OCI-LY1 (cell line): ENCODE data around the gene PAPPA.

Experiments used
- H2AFZ ChIP-seq: fragments of 200-600 bp; sonication (generic), shearing (Covaris generic); 2 replicates; pipeline ENCODE4 v1.6.0; 2014; ENCODE audit warnings: antibody characterized with exemption, mild to moderate bottlenecking, low read length
- H3F3A ChIP-seq: fragments of 200-600 bp; sonication (generic), shearing (Covaris generic); 2 replicates; pipeline ENCODE4 v1.6.0; 2014; ENCODE audit warnings: mild to moderate bottlenecking, antibody characterized with exemption, low read length, moderate library complexity; ENCODE audit not compliant: insufficient read depth
- H3K27ac ChIP-seq: fragments of 200-600 bp; sonication (generic); 2 replicates; pipeline ENCODE4 v1.5.1; 2014; ENCODE audit warnings: low read length, mixed run types, mild to moderate bottlenecking, low read depth; ENCODE audit not compliant: poor library complexity, severe bottlenecking
- H3K27me3 ChIP-seq: fragments of 200-600 bp; sonication (generic); 2 replicates; pipeline ENCODE4 v1.6.0; 2014; ENCODE audit warnings: antibody characterized with exemption, mild to moderate bottlenecking, low read length, moderate library complexity; ENCODE audit not compliant: insufficient read depth
- H3K36me3 ChIP-seq: fragments of 200-600 bp; sonication (generic); 2 replicates; pipeline ENCODE4 v1.6.1; 2014; ENCODE audit warnings: mild to moderate bottlenecking, antibody characterized with exemption, low read length, moderate library complexity, mixed read lengths; ENCODE audit not compliant: insufficient read depth
- H3K4me1 ChIP-seq: fragments of 200-600 bp; sonication (generic); 2 replicates; pipeline ENCODE4 v1.5.1; 2014; ENCODE audit warnings: mild to moderate bottlenecking, low read length, moderate library complexity; ENCODE audit not compliant: insufficient read depth, severe bottlenecking
- H3K4me2 ChIP-seq: fragments of 200-600 bp; sonication (generic), shearing (Covaris generic); 2 replicates; pipeline ENCODE4 v1.6.1; 2014; ENCODE audit warnings: low read length
- H3K4me3 ChIP-seq: fragments of 200-600 bp; sonication (generic); 2 replicates; pipeline ENCODE4 v1.5.1; 2014; ENCODE audit warnings: low read length, low read depth, mild to moderate bottlenecking, mixed read lengths; ENCODE audit not compliant: poor library complexity, severe bottlenecking
- H3K79me2 ChIP-seq: fragments of 200-600 bp; shearing (Covaris generic); 2 replicates; pipeline ENCODE4 v1.6.1; 2016; ENCODE audit warnings: mixed run types, low read length, mixed read lengths; ENCODE audit not compliant: insufficient read depth
- H3K9ac ChIP-seq: fragments of 200-600 bp; sonication (generic), shearing (Covaris generic); 2 replicates; pipeline ENCODE4 v1.6.1; 2014; ENCODE audit warnings: mild to moderate bottlenecking, low read length, mixed read lengths
- H3K9me2 ChIP-seq: fragments of 200-600 bp; sonication (generic), shearing (Covaris generic); 2 replicates; pipeline ENCODE4 v1.6.1; 2014; ENCODE audit warnings: low read depth, mild to moderate bottlenecking, low read length, mixed read lengths
- H3K9me3 ChIP-seq: fragments of 200-600 bp; shearing (Covaris generic); 2 replicates; pipeline ENCODE4 v1.6.1; 2014; ENCODE audit warnings: low read length, mixed read lengths
- H4K20me1 ChIP-seq: fragments of 200-600 bp; sonication (generic), shearing (Covaris generic); 2 replicates; pipeline ENCODE4 v1.6.0; 2016; ENCODE audit warnings: mild to moderate bottlenecking, low read length; ENCODE audit not compliant: insufficient read depth
- EZH2 ChIP-seq: fragments of 200-600 bp; sonication (generic), shearing (Covaris generic); IDR thresholded peaks from 2 replicates; pipeline ENCODE4 v1.8.0; 2017; ENCODE audit warnings: borderline replicate concordance, mixed run types, mild to moderate bottlenecking, antibody characterized with exemption, low read length, moderate library complexity, mixed read lengths
- TF ChIP-seq, protein P1 (sequence below): fragments of 200-600 bp; sonication (generic), shearing (Covaris generic); IDR thresholded peaks from 2 replicates; pipeline ENCODE4 v1.5.1; 2017; ENCODE audit warnings: mild to moderate bottlenecking, antibody characterized with exemption, low read length, moderate library complexity, mixed read lengths

PAPPA gene

DNA sequence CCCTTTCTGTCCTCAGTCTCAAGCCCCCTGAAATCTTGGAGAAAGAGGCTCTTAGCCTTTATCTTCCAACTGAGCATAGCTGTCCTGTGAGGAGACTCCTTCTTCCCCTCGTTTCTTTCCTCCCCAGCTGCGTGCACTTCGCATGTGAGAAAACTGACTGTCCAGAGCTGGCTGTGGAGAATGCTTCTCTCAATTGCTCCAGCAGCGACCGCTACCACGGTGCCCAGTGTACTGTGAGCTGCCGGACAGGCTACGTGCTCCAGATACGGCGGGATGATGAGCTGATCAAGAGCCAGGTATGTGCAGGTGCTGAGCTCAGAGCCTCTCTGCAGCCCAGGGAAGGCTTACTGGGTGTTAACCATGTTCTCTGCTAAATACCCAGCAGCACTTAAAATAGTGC lies 190.8 kb downstream of the PAPPA start:
- Histone ChIP-seq H3F3A (no peaks in the 10 kb centered on the region), H3K4me3 (no peak overlapping the region), H2AFZ (no peak overlapping the region), H3K27me3 (no peaks in the 10 kb centered on the region; the same call in 1 of the 2 replicates), H3K79me2 (no peaks in the 10 kb centered on the region), H3K27ac (no peak overlapping the region), H3K4me2 (no peak overlapping the region), H3K36me3 (no peaks in the 10 kb centered on the region), H3K4me1 (no peaks in the 10 kb centered on the region), H3K9me3 (no peaks in the 10 kb centered on the region), H3K9ac (no peak overlapping the region), H4K20me1 (no peaks in the 10 kb centered on the region), H3K9me2 (no peaks in the 10 kb centered on the region)
- TF ChIP-seq EZH2: no peak
- TF ChIP-seq, protein P1, sequence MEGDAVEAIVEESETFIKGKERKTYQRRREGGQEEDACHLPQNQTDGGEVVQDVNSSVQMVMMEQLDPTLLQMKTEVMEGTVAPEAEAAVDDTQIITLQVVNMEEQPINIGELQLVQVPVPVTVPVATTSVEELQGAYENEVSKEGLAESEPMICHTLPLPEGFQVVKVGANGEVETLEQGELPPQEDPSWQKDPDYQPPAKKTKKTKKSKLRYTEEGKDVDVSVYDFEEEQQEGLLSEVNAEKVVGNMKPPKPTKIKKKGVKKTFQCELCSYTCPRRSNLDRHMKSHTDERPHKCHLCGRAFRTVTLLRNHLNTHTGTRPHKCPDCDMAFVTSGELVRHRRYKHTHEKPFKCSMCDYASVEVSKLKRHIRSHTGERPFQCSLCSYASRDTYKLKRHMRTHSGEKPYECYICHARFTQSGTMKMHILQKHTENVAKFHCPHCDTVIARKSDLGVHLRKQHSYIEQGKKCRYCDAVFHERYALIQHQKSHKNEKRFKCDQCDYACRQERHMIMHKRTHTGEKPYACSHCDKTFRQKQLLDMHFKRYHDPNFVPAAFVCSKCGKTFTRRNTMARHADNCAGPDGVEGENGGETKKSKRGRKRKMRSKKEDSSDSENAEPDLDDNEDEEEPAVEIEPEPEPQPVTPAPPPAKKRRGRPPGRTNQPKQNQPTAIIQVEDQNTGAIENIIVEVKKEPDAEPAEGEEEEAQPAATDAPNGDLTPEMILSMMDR: no peak

DNA sequence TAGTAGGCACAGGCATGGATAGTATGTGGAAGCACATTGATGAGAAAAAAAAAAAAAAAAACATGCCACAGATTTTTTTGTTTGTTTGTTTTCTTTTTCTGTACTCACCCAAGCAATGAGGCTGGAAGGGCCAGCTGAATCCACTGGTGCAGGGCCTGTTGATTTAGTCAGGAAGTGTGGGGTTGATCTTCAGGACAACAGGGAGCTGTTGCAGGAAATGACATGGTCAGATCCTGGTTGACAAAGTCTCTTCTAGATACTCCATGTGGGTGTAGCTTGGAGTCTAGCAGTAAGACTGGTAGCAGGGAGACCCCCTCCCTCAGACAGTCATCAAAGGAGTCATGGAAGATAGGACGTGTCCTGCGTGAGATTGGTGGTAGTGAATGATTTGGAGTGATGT lies 191.8 kb downstream of the PAPPA start:
- Histone ChIP-seq H3K4me2 (no peak overlapping the region), H3K36me3 (no peaks in the 10 kb centered on the region), H3K4me3 (no peak overlapping the region), H3K9me3 (no peaks in the 10 kb centered on the region), H3K79me2 (no peaks in the 10 kb centered on the region), H3K9me2 (no peaks in the 10 kb centered on the region), H3K9ac (no peak overlapping the region), H2AFZ (no peak overlapping the region), H3F3A (no peaks in the 10 kb centered on the region), H3K4me1 (no peaks in the 10 kb centered on the region), H4K20me1 (no peaks in the 10 kb centered on the region), H3K27me3 (no peaks in the 10 kb centered on the region), H3K27ac (no peak overlapping the region)
- TF ChIP-seq, protein P1: no peak
- TF ChIP-seq EZH2: no peak

DNA sequence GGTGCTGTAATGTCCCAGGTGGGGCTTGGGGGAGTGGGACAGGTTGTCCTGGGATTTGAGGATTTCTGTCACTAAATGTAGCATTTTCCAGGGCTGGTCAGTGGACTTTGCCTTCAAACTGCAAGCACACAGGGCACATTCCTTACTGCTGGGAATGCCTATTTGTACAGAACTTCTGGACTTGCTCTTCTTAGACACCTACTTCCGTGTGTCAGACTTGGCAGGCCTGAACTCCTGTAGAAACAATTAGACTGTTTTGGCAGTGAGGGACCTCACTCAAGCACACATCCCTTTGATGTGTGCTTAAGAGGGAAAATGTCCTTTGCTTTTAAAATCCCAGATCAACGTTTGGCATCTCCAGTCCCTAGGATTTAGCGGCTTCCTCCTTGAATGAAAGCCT lies 192.2 kb downstream of the PAPPA start:
- no peak overlapping the region for H3K4me3 ChIP-seq
- no peaks in the 10 kb centered on the region for H3K9me2 ChIP-seq
- no peak for TF ChIP-seq EZH2
- TF ChIP-seq, protein P1: no peak
- H4K20me1 ChIP-seq: no peaks in the 10 kb centered on the region
- no peak overlapping the region for H3K27ac ChIP-seq
- no peak overlapping the region for H3K4me2 ChIP-seq
- no peaks in the 10 kb centered on the region for H3K4me1 ChIP-seq
- H3K79me2 ChIP-seq: no peaks in the 10 kb centered on the region
- H3K9me3 ChIP-seq: no peaks in the 10 kb centered on the region
- H2AFZ ChIP-seq: no peak overlapping the region
- H3F3A ChIP-seq: no peaks in the 10 kb centered on the region
- H3K36me3 ChIP-seq: no peaks in the 10 kb centered on the region
- H3K9ac ChIP-seq: no peak overlapping the region
- H3K27me3 ChIP-seq: no peaks in the 10 kb centered on the region
